Hepatocyte (in vitro differentiated cells): ENCODE data around the gene NT5M. TPM values are rescaled to one million over a fixed set of nuclear protein-coding genes. Genes with fewer than 3 reads are reported as not detected.
A peak's percentile ranks its signal among the peaks of the same experiment; 100 is the strongest.
"Not testable (repeated sequence)": the region's sequence is repeated elsewhere in the genome, so short reads cannot be mapped to it uniquely, and the experiment has no call there.

Source experiments
- DNase-seq: peaks from one replicate; pipeline ENCODE4 v3.0.0-alpha.2; 2016; ENCODE audit warnings: low spot score
- H2AFZ ChIP-seq: fragments of 200-600 bp; sonication (generic); 2 replicates; pipeline ENCODE4 v1.6.0; 2016; ENCODE audit warnings: antibody characterized with exemption, mild to moderate bottlenecking
- H3K27ac ChIP-seq: fragments of 200-600 bp; sonication (generic); 2 replicates; pipeline ENCODE4 v1.5.1; 2016; ENCODE audit warnings: mild to moderate bottlenecking
- H3K27me3 ChIP-seq: fragments of 200-600 bp; sonication (generic); 2 replicates; pipeline ENCODE4 v1.6.1; 2016
- H3K36me3 ChIP-seq: fragments of 200-600 bp; sonication (generic); replicated peaks from 2 replicates; pipeline ENCODE4 v1.5.1; 2016; ENCODE audit warnings: low read depth; ENCODE audit not compliant: insufficient read depth
- H3K4me1 ChIP-seq: fragments of 200-600 bp; sonication (generic); 2 replicates; pipeline ENCODE4 v1.5.1; 2016; ENCODE audit warnings: mild to moderate bottlenecking, moderate library complexity; ENCODE audit not compliant: insufficient read depth
- H3K4me2 ChIP-seq: fragments of 200-600 bp; sonication (generic); 2 replicates; pipeline ENCODE4 v1.6.0; 2016
- H3K4me3 ChIP-seq: fragments of 200-600 bp; sonication (generic); 2 replicates; pipeline ENCODE4 v1.5.1; 2016; ENCODE audit warnings: mild to moderate bottlenecking
- H3K79me2 ChIP-seq: fragments of 200-600 bp; sonication (generic); 2 replicates; pipeline ENCODE4 v1.6.0; 2017; ENCODE audit warnings: mild to moderate bottlenecking
- H3K9me2 ChIP-seq: fragments of 200-600 bp; sonication (generic); replicated peaks from 2 replicates; pipeline ENCODE4 v1.6.0; 2017; ENCODE audit warnings: mild to moderate bottlenecking; ENCODE audit not compliant: insufficient read depth
- H3K9me3 ChIP-seq: fragments of 200-600 bp; sonication (generic); 2 replicates; pipeline ENCODE4 v1.5.1; 2016; ENCODE audit warnings: low read depth, mild to moderate bottlenecking
- H4K20me1 ChIP-seq: fragments of 200-600 bp; sonication (generic); 2 replicates; pipeline ENCODE4 v1.6.0; 2016; ENCODE audit warnings: mild to moderate bottlenecking; ENCODE audit not compliant: insufficient read depth, poor library complexity, severe bottlenecking
- CTCF ChIP-seq: fragments of 200-600 bp; sonication (generic); IDR thresholded peaks from 2 replicates; pipeline ENCODE4 v1.5.1; 2016; ENCODE audit warnings: antibody characterized with exemption, mild to moderate bottlenecking; ENCODE audit not compliant: poor library complexity
- EZH2 ChIP-seq: fragments of 200-600 bp; sonication (generic); IDR thresholded peaks from 2 replicates; pipeline ENCODE4 v1.6.1; 2016; ENCODE audit warnings: antibody characterized with exemption, mild to moderate bottlenecking, borderline replicate concordance
- EZH2phosphoT487 ChIP-seq: fragments of 200-600 bp; sonication (generic); IDR thresholded peaks from one replicate; pipeline ENCODE4 v1.6.1; 2018; ENCODE audit warnings: antibody characterized with exemption, mild to moderate bottlenecking, low read depth, moderate library complexity; ENCODE audit not compliant: unreplicated experiment, severe bottlenecking
- WGBS: methylation state at CpG from one replicate; pipeline ENCODE4 v1.1.6; 2016; ENCODE audit warnings: low lambda C conversion rate; ENCODE audit errors: missing lambda C conversion rate; 5-methylcytosine and 5-hydroxymethylcytosine counted together
- polyA plus RNA-seq: library from polyadenylated mRNA; unstranded; fragments of >200 nt; fragmentation: Nextera tagmentation; extraction: Ambion mirVana; gene quantifications from 2 replicates; pipeline ENCODE4 v1.2.1, GENCODE V29; 2016
- total RNA-seq: library from RNA; depleted of rRNA; stranded (reverse); fragments of >200 nt; gene quantifications from 2 replicates; pipeline ENCODE4 v1.2.3, GENCODE V29; 2014

The NT5M gene
- total RNA-seq (2.6 and 3.4 TPM in 2 replicates), polyA plus RNA-seq (3.3 and 3.5 TPM in 2 replicates)

- peaks cover 5% of the 10 kb centered on the region for H3K4me1 ChIP-seq
- peak within 1 kb of the TSS; percentile 65 for H3K27ac ChIP-seq
- peak within 1 kb of the TSS; percentile 86 for H2AFZ ChIP-seq
- H4K20me1 ChIP-seq = no peaks in the 10 kb centered on the region
- no peaks in the 10 kb centered on the region for H3K9me2 ChIP-seq
- H3K36me3 ChIP-seq = no peaks in the 10 kb centered on the region
- H3K4me3 ChIP-seq = peak within 1 kb of the TSS; percentile 63
- 2% methylated on average over 44 of the region's 107 CpGs for WGBS
- DNase-seq = peak; percentile 88
- H3K9me3 ChIP-seq = no peaks in the 10 kb centered on the region
- no peaks in the 10 kb centered on the region for H3K79me2 ChIP-seq
- no peak for TF ChIP-seq EZH2phosphoT487
- no peak for TF ChIP-seq CTCF
- no peak for TF ChIP-seq EZH2
- no peaks in the 10 kb centered on the region for H3K27me3 ChIP-seq
- H3K4me2 ChIP-seq = peak within 1 kb of the TSS; percentile 92
Measured at GRCh38 chr17:17303010-17303846, at the start of gene NT5M. Gene NT5M, plus strand, starts transcription at chr17:17303373. Its CDS starts 178 bp downstream, at chr17:17303551.

DNA sequence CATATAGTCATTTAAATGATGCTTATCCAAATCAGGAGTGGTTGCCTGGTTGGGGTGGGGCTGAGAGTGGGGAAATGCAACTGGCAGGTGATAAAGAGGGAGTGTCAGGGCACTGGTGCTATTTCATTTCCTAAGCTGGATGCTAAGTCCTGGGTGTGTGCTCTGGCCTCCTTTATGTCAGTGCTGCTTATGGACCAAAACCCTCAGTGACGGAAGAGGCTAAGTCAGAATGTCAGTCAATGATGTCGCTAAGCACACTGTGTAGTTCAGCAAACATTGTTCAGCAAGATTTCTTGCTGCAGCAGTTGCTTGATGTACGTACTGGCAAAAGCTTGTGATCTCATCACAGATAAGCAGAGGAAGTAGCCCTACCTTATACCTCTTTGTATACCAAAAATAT is 49.8 kb upstream of the NT5M start:
- H3K27ac ChIP-seq = no peak overlapping the region
- no peak overlapping the region for H2AFZ ChIP-seq
- 94% methylated on average over 3 of the region's 3 CpGs for WGBS
- H3K27me3 ChIP-seq = no peaks in the 10 kb centered on the region
- TF ChIP-seq EZH2 (no peak), EZH2phosphoT487 (no peak), CTCF (no peak)
- H3K4me1 ChIP-seq = no peaks in the 10 kb centered on the region
- no peak overlapping the region for H3K4me3 ChIP-seq
- no peaks in the 10 kb centered on the region for H3K9me2 ChIP-seq
- no peak overlapping the region for H3K4me2 ChIP-seq
- no peak for DNase-seq
- no peaks in the 10 kb centered on the region for H3K9me3 ChIP-seq
- H3K79me2 ChIP-seq = no peaks in the 10 kb centered on the region
- H3K36me3 ChIP-seq = no peaks in the 10 kb centered on the region
- no peaks in the 10 kb centered on the region for H4K20me1 ChIP-seq

DNA sequence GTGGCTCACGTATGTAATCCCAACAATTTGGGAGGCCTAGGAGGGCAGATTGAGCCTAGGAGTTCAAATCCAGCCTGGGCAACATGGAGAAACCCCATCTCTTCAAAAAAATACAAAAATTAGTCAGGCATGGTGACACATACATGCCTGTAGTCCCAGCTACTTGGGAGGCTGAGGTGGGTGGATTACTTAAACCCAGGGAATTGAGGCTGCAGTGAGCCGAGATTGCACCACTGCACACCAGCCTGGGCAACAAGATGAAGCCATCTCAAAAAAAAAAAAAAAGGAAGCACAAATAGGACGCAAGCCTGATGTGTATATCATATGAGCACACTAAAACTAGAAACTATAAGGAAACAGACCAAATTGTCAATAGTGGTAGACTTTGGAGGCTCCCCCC is 49.1 kb upstream of the NT5M start:
- 89% methylated on average over 3 of the region's 3 CpGs for WGBS
- TF ChIP-seq CTCF = no peak
- TF ChIP-seq EZH2phosphoT487 = no peak
- TF ChIP-seq EZH2 = no peak
- Histone ChIP-seq H3K4me1 (no peaks in the 10 kb centered on the region), H3K4me2 (no peak overlapping the region), H3K79me2 (no peaks in the 10 kb centered on the region), H3K4me3 (no peak overlapping the region), H2AFZ (no peak overlapping the region), H3K27ac (no peak overlapping the region), H4K20me1 (no peaks in the 10 kb centered on the region), H3K27me3 (no peaks in the 10 kb centered on the region), H3K36me3 (no peaks in the 10 kb centered on the region), H3K9me3 (no peaks in the 10 kb centered on the region), H3K9me2 (no peaks in the 10 kb centered on the region)
- DNase-seq = no peak

DNA sequence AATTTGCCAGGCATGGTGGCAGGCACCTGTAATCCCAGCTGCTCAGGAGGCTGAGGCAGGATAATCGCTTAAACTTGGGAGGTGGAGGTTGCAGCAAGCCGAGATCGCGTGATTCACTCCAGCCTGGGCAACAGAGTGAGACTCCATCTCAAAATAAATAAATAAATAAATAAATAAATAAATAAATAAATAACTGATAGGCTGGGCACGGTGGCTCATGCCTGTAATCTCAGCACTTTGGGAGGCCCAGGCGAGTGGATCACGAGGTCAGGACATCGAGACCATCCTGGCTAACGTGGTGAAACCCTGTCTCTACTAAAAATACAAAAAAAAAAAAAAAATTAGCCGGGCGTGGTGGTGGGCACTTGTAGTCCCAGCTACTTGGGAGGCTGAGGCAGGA is 47.5 kb upstream of the NT5M start:
- H2AFZ ChIP-seq, H3K36me3 ChIP-seq, H3K9me2 ChIP-seq, H3K27me3 ChIP-seq, H3K4me2 ChIP-seq, H3K4me1 ChIP-seq, H3K27ac ChIP-seq, H4K20me1 ChIP-seq, H3K9me3 ChIP-seq, H3K4me3 ChIP-seq, DNase-seq, H3K79me2 ChIP-seq: not testable (repeated sequence)
- WGBS = 90% methylated on average over 11 of the region's 11 CpGs
